Fibroblast of lung (primary cell): ENCODE measurements around the gene ERICH6B.

Experiments
- CTCF ChIP-seq, 2 donors: IDR thresholded peaks in 1 of 2; conservative IDR thresholded peaks in 1 of 2; 1 replicate in 1 of 2; 2 replicates in 1 of 2; pipeline ENCODE4 v1.5.1; 2011 to 2012; ENCODE audit warnings: low read length in 2 of 2, control low read depth in 1 of 2, inconsistent platforms in 1 of 2, low read depth in 1 of 2, mild to moderate bottlenecking in 1 of 2
- EZH2 ChIP-seq: IDR thresholded peaks from 2 replicates; pipeline ENCODE4 v1.5.1; 2012; ENCODE audit warnings: low read length, control low read depth, mild to moderate bottlenecking; ENCODE audit errors: missing control alignments

- TF ChIP-seq CTCF (conservative IDR thresholded peaks at IDR 0.05 in 1 of 2, IDR thresholded peaks at IDR 0.05 in 1 of 2; ENCODE audit: low read depth in 1 of 2, low read length in 2 of 2) (no peak), EZH2 (no peak)
These were observed 71.0 kb downstream of the ERICH6B start for GRCh38 chr13:45544520-45544919.
